CD4-positive, alpha-beta T cell treated with Interleukin-4 for 1 hour (primary cell): ENCODE measurements around the gene IRX3.

ENCODE experiments used
- DNase-seq, 2 donors: peaks; one replicate each; pipeline ENCODE4 v3.0.0-alpha.2; 2020 to 2022

The IRX3 gene

DNA sequence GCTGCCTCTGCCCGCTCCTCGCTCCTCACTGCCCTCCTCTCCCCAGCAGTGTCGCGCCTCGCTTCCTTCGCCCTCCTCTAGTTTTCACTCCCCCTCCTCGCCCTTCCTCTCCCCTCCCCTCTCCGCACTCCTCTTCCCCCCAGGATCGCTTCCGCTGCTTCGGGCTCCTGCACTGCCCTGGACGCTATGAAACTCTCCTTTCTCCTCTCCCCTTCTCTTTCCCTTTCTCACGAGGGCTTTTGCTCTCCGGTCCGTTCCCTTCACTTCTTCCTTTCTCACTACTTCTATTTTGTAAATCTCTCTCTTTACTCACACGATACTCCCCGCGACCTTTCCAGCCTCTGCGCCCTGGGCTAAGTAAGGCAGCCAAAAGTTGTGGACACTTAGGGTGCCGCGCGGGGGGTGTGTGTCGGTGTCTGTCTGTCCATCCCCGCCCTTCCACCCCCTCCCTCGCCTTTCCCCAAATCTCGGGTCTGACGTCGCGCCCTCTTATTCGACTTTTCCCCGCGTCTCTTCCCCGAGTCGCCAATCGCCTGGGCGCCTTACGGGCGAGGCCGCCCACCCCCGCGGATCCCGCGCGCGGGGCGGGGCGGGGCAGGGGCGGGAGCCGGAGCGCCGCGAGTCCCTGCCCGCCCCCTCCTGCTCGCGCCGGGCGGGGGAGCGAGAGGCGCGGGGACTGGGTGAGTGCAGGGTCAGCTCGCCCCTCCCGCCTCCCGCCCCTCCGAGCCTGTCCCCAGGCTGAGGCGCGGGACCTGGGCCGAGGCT lies at the start of gene IRX3:
Gene IRX3 (minus strand): TSS at position 422 of the 765 bp plus-strand sequence. CDS start 737 bp downstream, outside the sequence.
- DNase-seq: no peak

DNA sequence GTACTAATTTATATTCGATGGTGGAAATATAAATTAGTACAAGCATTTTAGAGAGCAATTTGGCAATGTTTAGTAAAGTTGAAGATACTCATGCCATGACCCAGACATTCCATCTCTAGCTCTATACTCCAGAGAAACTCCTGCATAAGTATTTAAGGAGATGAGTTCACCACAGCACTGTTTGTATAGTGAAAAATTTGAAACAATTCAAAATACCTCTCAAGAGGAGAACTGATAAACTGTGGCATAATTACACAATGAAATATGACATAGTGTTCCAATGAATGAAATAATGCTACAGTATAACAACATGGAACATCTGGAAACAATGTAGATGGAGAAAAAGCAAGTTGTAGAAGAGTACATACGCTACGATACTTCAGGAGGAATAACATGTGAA lies 48.6 kb upstream of the IRX3 start:
- no peak for DNase-seq

GRCh38 chr16:54334208-54334607 lies 47.6 kb upstream of the IRX3 start:
- DNase-seq: no peak

DNA sequence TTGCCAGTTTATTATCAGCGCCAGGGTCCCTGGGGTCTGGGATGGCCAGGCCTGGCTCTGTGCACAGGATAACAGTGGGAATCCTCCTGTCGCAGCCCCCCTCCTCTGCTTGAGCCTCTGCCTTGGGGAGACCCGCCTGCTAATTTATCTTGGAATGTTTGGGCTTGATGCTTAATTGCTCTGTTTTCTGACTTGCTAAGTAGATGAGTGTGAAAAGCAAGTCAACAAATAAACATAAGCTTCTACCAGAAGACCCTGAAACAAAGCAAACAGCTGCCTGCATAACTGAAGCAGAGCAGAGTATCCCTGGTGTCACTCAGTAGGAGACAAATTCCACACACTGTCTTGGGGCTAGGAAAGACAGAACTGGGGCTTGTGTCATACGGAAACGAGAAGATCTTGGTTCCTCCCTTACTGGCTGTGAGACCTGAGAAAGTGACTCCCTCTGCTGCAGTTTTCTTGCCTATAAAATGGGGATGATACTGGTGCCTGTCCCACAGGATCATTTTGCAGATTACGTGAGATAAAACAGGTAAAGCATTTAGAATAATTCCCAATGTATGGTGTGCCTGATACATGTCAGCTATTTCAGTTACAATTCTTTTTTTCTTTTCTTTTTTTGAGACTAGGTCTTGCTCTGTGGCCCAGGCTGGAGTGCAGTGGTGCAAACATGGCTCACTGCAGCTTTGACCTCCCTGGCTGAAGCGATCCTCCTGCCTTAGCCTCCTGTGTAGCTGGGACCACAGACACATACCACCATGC lies 44.8 kb upstream of the IRX3 start:
- no peak for DNase-seq

- DNase-seq: no peak
These were observed 41.0 kb upstream of the IRX3 start for GRCh38 chr16:54327609-54328008.

DNA sequence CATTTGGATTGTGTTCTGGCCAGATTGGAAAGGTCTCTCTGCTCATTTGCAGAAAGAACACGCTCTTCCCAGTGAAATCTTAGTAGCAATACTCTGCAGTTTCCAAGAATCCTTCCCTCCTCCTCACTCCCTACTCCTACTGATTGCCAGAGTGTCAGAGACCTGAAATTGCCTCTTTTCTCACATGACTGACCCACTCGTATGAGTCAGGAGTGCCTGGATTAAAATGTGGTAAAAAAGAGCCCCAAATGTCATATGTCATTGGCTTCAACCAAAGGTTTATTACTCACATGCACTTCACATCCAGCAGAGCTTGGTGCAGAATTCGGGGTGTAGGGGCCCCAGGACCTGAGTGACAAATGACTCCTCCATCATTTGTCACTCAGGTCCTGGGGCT lies 39.7 kb upstream of the IRX3 start:
- DNase-seq: no peak

GRCh38 chr16:54325616-54326265 lies 39.2 kb upstream of the IRX3 start:
- no peak for DNase-seq

DNA sequence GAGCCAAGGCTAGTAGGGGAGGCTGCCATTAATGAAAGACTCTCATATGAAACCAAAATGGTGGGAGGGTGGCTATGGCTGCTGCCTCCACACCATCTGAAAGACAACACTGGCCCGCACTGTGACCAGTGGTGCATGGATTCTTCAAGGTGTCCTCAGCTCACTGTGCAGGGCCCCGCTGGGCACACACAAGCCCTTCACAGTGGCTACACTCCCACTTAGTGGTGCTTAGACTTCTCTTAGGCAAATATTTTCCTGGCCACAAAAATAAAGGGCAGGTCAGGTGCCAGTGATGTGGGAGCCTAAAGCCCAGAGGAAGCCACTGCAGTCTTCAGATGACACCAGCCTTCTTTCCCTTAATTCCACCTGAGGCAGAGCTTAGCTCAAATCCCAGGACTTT lies 38.1 kb upstream of the IRX3 start:
- no peak for DNase-seq

GRCh38 chr16:54320697-54321340 lies 34.2 kb upstream of the IRX3 start:
- no peak for DNase-seq

GRCh38 chr16:54318941-54319340 lies 32.4 kb upstream of the IRX3 start:
- no peak for DNase-seq

GRCh38 chr16:54317101-54317611 lies 30.6 kb upstream of the IRX3 start:
- no peak for DNase-seq

DNA sequence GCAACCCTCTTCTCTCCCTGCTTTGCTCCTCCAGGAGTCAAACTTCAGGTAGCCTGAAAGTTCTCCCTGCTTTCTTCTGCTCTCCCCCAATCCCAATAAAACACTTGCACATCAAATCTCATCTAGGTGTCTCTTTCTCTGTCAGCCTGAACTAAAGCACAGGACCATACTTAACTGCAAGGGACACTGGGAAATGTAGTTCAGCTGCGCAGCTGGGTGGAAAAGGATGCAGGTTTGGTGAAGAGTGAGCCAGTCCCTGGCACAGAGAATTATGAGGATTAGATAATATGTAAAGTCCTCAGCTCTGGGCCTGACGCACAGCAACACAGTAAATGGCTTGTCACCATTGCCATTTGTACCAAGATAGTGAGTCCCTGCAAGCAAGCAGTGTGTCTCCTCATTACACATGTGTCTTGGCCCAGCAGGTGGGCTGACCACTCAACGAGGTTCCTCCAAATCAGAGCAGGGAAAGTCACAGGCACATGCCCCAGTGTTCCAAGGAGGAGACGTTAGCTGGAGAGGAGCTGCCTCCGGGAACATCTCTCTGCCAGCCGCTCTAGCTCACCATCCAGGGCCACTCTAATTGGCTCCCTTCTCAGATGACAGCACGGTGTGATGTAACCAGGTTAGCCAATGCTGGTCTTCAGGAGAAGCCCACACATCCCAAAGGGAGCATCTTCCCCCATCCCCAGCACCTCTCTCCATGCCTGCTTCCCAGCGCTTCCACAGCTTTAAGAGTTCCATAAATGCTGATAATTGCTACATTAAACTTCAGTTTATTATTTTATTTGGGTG lies 29.7 kb upstream of the IRX3 start:
- DNase-seq: no peak

- DNase-seq: no peak
These were observed 27.2 kb upstream of the IRX3 start for GRCh38 chr16:54313789-54314188.

GRCh38 chr16:54312502-54312991 lies 26.0 kb upstream of the IRX3 start:
- no peak for DNase-seq

DNA sequence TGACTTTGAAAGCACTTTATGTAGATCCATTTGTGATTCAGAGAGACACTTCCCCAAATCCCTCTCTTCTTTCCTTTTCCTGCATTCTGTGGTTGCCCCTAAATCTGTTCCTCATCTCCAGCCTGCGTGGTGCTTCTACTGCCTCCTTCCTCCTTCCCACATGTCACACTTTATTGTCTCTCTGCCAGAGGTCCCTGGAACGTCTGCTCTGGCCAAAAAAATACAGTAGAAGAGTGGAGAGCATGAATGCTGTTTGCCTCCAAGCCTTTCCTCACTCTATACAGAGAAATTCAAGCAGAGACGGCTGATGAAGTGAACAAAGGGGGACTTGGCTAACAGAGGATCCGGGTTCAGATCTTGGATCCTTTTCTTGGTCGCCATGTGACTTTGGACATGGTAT lies 22.8 kb upstream of the IRX3 start:
- DNase-seq: no peak

DNA sequence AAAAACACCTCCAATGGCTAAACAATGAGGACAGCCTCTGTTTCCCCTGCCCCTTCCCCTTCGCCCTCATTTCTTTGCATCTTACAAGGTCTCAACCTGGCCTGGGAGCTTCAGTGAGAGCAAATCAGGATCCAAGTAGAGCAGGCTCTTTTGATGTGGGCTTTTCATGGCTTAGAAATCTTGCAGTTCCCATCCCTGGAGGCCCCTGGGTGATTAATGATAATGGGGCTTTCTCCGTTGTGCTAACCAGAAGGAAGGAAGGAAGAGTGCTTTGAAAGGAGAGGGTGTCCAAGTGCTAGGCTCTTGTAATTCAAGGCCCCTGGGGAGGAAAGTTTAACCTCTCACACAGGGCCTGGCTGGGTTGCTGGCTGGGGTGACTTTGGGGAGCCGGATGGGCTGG lies 18.5 kb upstream of the IRX3 start:
- no peak for DNase-seq

GRCh38 chr16:54303613-54304012 lies 17.0 kb upstream of the IRX3 start:
- DNase-seq: no peak

GRCh38 chr16:54297154-54297553 lies 10.6 kb upstream of the IRX3 start:
- DNase-seq: no peak

GRCh38 chr16:54296543-54296942 lies 10.0 kb upstream of the IRX3 start:
- no peak for DNase-seq

DNA sequence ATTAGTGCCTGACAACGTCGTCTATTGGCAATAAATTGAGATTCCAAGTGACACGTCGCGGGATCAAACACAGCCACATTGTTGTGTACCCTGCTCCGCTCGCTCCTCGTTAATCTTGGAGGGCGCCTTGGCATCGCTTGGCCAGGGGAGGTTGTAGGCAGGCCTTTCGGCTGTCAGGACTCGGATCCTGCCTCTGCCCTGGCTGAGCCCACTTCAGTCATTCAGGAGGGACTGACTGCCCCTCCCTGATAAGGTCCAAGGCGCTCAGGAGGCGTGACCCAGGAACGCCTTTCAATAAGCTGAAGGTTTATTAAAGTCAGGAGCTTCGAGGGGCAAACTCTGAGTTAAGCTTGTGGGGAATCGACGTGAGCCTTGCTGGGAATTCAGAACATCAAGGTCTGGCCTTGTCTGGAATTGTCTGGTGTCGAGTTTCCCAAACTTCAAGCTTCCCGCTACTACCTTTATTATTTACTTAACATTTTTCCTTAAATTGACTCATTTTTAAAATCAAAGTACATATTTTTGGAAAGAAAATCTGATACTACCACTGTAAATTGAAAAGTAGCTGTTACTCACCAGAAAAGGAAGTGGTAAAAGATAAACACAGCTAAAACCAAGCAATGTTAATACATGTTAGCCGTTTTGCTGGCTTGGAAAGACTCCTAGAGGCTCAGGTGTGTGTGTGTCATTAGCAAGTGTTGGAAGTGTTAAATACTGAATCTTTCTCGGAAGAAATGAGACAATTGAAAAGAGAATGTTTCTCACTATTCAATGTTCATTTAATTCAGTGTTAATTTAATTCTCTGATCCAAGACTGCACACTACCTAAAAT lies 5.3 kb upstream of the IRX3 start:
- no peak for DNase-seq
